ENCODE results near the gene ZFYVE21.

DNA sequence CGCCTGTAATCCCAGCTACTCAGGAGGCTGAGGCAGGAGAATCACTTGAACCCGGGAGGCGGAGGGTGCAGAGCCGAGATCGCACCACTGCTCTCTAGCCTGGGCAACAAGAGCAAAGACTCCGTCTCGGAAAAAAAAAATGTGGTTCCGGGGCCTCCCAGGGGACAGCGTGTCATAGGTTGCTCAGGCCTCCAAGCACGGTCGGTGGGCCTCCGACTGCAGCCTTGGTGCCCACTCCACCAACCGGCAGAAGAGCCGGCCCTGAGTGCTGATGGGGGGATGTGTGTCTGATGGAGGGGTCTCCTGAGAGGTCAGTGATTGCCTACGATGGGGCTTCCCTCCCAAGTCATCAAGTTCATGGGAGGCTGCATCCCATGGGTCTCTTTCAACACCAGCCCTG, 15.9 kb downstream of the ZFYVE21 start:
- TF ChIP-seq POLR2A (IDR thresholded peaks at IDR 0.05) (no peak), EP300 (IDR thresholded peaks at IDR 0.05) (no peak)
- TF ChIP-seq, protein P1, sequence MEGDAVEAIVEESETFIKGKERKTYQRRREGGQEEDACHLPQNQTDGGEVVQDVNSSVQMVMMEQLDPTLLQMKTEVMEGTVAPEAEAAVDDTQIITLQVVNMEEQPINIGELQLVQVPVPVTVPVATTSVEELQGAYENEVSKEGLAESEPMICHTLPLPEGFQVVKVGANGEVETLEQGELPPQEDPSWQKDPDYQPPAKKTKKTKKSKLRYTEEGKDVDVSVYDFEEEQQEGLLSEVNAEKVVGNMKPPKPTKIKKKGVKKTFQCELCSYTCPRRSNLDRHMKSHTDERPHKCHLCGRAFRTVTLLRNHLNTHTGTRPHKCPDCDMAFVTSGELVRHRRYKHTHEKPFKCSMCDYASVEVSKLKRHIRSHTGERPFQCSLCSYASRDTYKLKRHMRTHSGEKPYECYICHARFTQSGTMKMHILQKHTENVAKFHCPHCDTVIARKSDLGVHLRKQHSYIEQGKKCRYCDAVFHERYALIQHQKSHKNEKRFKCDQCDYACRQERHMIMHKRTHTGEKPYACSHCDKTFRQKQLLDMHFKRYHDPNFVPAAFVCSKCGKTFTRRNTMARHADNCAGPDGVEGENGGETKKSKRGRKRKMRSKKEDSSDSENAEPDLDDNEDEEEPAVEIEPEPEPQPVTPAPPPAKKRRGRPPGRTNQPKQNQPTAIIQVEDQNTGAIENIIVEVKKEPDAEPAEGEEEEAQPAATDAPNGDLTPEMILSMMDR (IDR thresholded peaks at IDR 0.05), result no peak
